ENCODE results near the gene BRD2.

The BRD2 gene

DNA sequence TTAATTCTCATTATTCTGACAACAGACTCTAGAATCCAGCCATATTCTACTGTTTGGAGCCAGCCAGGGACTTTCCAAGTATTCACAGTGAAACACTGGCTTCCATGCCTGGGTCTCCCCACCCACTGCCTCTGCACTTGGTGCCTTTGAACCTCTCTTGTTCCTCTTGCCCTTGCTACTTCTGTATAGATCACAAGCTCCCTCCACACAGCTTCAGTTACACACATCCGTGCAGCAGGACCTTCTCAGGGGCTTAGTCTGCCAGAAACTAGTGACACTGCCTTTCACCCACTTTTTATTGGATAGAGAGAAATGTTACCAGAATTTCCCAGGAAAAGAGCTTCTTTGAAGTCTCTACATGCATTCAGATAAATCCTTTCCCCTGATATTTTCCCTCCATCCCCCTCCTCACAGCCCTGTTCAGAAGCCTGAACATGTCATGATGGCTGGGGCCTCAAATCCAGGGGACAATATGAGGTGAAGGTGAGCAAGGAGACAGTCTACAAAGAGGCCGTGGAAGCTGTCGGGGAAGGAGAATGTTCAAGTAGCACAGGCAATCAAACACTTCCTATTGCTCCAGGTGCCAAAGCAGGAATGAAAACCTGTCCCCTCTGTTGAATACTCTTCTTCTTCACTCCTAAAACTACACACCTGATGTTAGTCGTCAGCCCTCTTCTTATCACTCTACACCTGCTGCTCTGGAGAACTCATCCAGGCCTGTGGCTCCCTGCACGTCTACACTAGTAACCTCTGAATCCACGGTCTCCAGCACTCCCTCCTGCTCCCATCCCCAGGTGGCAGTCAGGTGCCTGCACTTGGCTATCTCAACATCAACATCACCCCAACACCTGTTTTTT is 61.2 kb downstream of the BRD2 start:
- H3K4me3 ChIP-seq (replicated peaks in 1 of 2; ENCODE audit: low read depth in 2 of 2, low read length in 2 of 2): no peak overlapping the region
- DNase-seq (ENCODE audit: low read depth in 2 of 2): peak in 1 of 2 donors; percentile 5

GRCh38 chr6:33030245-33030644 is 61.9 kb downstream of the BRD2 start:
- no peak for TF ChIP-seq CTCF (IDR thresholded peaks at IDR 0.05; ENCODE audit: low read depth, low read length)
- DNase-seq (ENCODE audit: low read depth in 2 of 2): no peak
- H3K4me3 ChIP-seq (replicated peaks in 1 of 2; ENCODE audit: low read depth in 2 of 2, low read length in 2 of 2): no peak overlapping the region

More for the DNA sequence above, 61.2 kb downstream of the BRD2 start:
- no peak for TF ChIP-seq CTCF (IDR thresholded peaks at IDR 0.05; ENCODE audit: low read depth, low read length)
